GM19328 (cell line): ENCODE measurements around the gene MYADML2.
"Not testable (repeated sequence)": the region's sequence is repeated elsewhere in the genome, so short reads cannot be mapped to it uniquely, and the experiment has no call there.

Experiments used
- ATAC-seq: cut with Tn5 transposase; IDR thresholded peaks from one replicate; pipeline ENCODE4 v1.9.1; 2021; ENCODE audit warnings: mild to moderate bottlenecking, moderate library complexity; ENCODE audit not compliant: unreplicated experiment

MYADML2 gene

DNA sequence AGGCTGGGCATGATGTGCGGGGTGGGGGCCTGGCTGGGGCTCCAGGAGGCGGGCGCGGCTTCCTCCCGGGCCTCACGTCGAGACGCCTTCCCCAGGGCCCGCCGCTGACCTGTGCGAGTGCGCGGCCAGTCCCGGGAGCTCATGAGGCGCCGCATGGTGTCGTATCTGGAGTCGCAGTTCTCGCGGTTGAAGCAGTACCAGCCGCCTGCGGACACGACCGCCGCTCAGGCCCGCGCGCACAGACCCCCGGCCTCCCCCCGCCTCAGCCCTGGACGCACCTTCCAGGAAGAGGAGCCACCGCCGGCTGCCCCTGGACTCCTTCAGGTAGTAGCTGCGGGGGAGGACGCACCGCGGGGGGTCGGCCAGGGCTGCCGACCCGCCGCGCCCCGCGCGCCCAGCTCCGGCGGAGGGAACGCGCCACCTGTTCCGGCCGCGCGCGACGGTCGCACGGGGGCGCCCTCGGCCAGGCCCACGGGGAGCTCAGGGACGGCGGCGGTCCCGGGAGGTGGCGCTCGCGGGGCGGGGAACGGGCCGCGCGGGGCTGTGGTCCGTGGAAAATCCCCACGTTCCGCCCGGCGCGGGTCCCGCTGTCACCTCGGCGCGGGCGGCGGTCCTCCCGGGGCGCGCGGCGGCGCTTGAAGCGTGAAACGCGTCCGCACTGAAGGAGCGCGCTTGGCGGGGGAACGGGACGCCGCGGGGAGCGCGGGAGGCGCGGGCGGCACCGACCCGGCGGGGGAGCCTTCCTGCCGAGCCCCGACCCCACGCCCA lies 12.5 kb upstream of the MYADML2 start:
- ATAC-seq: no peak

DNA sequence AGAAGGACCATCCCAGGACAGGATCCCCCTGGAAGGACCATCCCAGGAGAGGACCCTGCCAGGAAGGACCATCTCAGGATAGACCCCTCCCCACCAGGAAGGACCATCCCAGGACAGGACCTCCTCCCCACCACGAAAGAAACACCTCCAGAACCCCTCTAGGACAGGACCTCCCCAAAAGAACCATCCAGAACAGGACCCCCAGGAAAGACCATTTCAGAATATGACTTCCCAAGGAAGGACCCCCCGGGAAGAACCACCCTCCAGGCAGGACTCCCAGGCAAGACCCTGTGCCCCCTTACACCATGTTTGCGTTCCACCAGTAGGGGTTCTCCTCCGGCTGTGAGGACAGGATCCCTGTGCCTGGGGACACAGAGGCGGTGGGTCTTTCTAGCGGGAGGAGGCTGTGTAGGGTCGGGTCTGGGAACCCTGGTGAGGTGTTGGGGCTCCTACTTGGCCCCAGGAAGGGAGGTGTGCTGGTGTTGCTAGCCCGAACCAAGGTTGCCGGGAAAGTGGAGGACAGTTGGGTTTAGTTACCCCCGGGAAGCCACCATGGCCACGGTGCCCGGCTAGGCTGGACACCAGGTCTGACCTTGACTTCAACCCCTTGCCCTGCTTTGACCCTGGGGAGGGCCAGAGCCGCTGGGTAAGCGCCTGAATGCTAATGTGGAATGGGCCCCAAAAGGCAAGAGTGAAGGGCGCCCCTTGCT lies 11.8 kb upstream of the MYADML2 start:
- no peak for ATAC-seq

DNA sequence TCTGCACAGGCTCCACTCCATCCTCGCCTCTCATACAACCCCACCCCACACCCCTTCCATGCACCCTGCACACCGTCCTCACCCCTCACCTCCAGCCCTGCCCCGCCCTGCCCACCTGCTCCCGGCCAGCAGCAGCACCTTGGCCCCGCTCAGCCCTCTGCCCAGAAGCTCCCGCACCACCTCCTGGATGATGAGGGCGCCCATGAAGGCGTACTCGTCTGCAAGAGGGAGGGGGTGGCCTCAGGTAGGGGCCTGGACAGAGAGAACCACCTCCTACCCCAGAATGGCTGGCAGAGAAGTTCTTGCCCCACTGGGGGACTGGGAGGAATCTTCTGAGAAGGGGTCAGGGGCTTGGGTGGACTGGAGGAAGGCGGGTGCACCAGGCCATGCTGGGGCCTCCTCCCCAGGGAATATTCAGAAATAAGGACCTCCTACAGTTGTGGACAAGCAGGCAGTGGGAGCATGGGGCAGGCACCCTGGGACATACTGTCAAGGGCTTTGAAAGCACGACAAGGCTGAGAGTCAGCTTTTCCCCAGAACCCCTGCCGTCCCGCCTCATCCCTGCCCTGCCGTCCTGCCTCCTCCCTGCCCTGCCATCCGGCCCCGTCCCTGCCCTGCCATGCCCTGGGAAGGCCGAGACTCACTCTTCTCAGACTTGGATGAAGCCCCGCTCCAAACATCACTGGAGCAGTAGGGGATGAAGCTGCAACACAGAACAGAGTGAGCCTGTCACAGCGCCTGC lies 10.8 kb upstream of the MYADML2 start:
- ATAC-seq: no peak

DNA sequence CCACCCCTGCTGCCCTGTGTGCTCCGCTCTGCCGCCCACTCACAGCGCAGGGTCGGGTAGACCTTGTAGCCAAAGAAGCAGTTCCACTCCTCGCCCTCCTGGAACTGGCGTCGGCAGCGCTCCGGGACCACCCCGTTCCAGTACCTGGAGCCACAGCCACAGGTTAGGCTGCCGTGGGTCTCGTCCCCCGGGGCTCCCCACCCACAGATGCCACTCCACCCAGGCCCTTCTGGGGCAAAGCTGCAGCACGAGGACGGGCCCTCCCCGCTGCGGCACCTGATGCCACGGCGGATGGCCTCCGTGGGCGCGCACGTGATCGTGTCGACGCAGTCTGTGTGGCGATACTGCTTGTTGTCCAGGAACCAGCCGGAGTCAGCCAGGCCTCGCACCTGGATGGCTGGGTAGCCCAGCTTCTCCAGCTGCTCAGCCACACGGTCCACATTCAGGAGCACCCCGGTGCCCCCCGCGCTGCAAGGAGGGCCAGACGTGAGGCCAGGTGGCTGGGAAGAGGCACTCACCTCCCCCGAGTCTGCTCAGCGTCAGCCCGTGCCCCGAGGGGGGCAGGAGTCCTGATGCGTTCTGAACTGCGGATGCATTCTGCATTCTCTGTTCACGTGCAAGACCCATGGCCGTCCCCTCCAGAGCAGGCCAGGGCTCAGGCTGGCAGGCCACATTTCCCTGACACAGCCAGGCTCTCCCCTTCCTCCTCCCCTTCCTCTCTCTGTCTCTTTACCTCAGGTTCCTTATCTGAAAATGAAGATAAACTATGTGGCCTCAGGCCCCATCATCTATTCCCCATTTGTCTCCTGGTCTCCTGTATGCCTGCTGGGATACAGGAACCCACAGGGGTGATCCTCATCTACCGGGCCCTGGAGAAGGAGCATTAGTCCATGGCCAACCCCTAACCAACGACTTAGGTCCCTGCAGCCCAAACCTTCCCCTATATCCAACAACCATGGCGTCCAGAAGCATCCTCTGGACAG lies 9.9 kb upstream of the MYADML2 start:
- ATAC-seq: no peak

DNA sequence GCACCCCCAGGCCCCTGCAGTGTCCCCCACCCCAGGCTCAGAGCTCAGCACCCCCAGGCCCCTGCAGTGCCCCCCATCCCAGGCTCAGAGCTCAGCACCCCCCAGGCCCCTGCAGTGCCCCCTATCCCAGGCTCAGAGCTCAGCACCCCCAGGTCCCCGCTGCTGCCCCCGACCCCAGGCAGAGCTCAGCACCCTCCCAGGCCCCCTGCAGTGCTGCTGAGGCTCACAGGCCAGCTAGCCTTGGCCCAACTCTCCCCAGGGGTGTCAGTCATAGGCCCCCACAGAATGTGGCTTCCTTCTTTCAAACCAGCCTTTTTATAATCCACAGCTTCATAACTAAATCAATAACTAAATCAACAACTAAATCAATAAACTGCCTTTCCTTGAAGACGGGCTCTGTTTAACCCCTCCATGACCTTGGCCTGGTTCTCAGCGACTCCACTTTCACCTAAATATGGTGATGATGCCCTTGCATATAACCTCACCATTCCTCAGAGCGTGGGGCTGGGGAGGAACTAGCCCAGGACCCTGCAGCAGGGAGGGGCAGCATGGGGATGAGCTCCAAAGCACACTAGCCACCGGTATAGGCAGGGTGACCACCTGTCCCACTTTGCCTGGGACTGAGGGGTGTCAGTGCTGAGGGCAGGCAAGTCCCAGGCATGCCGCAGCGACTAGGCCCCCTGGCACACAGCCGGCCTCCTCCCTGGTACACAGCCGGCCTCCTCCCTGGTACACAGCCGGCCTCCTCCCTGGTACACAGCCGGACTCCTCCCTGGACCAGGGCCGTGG lies 8.9 kb upstream of the MYADML2 start:
- no peak for ATAC-seq

DNA sequence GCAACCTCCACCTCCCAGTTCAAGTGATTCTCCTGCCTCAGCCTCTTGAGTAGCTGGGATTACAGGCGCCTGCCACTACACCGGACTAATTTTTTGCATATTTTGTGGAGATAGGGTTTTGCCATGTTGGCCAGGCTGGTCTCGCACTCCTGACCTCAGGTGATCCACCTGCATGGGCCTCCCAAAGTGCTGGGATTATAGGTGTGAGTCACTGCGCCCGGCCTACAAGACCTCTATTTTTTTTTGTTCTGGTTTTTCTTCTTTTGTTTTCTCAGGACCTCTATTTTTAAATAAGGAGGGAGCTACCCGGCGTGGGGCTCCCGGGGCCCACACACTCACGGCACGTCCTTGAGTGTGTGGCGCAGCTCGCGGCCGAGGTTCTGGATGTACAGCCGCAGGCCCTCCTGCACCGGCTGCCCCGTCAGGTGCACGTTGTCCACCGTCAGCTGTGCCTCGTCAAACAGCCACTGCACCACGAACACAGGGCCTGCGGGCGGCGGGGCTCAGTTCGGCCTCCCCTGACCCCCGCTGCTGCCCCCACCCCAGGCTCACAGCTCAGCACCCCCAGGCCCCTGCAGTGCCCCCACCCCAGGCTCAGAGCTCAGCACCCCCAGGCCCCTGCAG lies 8.1 kb upstream of the MYADML2 start:
- ATAC-seq: no peak

DNA sequence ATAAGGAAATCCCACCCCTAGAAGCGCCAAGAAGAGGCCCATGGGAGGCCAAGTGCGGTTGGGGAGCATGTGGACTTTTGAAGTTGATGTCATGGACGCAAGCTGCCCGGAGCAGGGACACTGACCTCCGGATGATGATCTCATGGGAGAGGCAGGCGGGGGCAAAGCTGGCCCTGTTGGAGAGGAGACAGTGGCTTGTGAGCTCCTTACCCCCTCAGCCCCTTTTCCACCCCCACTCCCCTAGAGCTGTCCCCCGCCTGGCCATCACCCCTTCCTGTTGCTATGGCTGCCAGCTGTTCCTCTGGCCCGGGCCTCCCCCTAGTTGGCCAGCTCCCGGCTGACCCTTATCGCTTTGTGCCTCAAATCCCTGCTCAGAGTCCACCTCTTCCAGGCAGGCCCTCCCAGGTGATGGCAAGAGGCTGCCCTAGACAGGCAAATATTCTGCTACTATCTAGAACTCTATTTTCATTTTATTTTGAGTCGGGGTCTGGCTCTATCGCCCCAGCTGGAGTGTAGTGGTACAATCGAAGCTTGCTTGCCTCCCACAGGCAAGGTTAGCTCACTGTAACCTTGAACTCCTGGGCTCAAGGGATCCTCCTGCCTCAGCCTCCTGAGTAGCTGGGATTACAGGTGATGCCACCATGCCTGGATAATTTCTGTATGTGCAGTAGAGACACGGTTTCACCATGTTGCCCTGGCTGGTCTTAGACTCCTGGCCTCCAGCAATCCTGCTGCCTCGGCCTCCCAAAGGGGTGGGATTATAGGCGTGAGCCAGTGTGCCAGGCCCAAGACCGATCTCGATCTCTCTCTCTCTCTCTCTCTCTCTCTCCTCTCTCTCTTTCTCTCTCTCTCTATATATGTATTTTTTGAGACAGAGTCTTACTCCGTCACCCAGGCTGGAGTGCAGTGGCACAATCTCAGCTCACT lies 7.4 kb upstream of the MYADML2 start:
- no peak for ATAC-seq

DNA sequence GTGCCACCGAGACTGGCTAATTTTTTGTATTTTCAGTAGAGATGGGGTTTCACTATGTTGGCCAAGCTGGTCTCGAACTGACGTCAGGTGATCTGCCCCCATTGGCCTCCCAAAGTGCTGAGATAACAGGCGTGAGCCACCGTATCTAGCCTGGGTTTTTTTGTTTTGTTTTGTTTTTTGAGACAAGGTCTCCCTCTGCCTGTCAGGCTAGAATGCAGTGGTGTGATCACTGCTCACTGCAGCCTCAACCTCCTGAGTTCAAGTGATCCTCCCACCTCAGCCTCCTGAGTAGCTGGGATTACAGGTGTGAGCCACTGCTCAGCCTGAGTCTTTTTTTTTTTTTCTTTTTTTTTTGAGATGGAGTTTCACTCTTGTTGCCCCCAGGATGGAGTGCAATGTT lies 6.4 kb upstream of the MYADML2 start:
- ATAC-seq: not testable (repeated sequence)

DNA sequence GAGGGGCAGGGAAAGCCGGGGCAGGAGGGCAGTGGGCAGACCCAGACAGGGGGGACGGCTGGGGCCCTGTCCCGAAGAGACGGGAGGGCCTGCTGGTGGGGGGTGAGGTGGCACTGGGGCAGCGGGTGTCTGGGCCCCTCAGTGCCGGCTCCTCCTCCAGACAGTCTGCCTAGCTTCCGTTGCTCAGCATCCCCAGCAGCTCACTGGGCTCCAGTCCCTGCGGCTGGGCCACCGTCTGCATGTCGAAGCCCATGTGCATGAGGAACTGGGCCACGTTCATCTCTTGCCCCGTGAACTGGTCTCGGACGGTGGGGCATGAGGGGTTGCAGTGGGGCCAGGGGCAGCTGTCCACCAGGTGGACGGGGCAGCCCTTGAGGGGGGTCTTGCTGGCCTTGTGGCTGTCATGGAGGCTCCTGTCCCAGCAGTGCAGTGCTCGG lies 5.8 kb upstream of the MYADML2 start:
- ATAC-seq: no peak

DNA sequence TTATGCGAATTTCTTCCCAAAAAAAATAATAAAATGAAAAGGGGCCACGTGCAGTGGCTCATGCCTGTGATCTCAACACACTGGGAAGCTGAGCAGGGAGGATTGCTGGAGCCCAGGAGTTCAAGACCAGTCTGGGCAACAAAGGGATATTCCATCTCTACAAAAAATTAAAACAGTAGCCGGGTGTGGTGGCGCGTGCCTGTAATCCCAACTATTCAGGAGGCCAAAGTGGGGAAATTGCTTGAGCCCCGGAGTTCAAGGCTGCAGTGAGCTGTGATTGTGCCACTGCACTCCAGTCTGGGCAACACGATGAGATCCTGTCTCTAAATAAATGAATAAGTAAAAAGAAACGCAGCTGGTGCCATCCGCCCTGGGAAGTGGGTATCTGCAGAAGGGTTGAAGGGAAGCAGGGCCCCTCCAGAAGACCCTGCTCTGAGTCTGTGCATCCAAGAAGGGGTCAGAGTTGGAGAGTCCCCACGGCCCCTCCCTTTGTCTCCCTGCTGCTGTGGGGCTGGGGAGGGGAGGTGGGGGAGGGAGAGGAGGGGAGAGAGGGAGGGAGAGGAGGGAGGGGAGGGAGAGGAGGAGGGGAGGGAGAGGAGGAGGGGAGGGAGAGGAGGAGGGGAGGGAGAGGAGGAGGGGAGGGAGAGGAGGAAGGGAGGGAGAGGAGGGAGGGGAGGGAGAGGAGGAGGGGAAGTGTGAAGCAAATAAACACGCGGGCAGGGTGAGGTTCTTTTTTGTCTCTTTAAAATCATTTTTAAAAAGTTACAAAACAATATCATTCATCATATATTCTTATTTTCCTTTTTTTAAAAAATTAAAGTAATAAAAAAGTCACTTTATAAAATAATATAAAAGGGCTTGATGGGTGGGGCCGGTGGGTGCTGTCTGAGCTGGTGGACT lies 5.0 kb upstream of the MYADML2 start:
- no peak for ATAC-seq

DNA sequence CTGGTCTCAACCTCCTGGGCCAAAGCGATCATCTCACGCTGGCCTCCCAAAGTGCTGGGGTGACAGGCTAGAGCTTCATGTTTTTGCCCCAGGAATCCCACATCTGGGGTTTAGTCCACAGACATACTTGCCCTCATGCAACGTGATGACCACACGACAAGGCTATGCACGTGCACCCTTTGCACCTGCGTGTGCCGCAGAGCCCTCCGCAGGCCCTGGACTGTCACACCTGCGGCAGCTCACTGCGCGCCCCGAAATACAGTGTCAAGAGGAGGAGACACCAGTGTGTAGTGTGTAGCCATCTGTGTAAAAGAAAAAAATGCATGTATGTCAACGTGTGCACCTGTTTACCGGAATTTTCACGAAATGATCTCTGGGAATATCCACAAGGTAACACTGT lies 3.5 kb upstream of the MYADML2 start:
- ATAC-seq: no peak

DNA sequence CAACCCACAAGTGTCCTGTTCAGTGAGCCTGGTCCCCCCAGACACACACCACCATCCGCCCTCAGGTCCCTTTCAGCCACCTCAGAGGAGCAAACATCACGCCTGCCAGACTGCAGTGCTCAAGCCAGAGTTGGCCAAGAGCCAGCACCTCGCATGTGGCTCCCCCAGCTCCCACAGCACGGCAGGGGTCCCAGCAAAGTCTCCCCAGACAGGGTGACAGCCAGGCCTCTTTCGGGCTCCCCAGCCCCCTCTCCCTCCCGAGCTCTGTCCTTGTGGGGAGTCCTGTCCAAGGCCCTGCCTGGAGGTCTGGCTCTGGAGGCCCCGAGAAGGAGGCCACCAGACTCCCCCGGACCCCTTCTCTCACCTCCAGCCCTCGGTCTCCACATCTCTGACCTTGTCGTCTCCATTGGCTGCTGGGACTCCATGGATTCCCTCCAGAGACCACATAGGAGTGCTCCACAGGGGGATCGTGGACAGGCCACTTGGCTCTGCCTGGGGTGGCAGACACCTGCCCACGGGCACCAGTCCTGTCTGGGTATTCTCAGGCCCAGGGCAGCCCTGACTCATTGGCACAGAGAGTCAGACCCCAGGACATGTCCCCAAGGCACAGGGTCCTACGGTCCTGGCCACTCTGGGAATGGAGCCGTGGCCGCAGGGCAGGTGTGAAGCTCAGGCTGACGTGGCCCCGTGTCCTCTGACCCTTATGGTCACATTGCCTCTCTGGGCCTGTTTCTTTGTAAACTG lies 1.8 kb upstream of the MYADML2 start:
- ATAC-seq: no peak

DNA sequence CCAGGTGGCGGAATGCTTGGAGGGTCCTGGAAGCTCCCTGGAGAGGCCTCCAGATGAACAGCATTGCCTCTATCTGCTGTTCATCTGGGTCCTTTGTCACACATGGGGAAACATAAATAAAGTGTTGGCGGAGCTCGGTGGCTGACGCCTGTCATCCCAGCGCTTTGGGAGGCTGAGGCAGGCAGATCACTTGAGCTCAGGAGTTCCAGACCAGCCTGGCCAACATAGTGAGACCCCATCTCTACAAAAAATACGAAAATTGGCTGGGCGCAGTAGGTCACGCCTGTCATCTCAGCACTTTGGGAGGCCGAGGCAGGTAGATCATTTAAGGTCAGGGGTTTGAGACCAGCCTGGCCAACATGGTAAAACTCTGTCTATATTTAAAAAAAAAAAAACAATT lies 2.2 kb downstream of the MYADML2 start:
- ATAC-seq: no peak

DNA sequence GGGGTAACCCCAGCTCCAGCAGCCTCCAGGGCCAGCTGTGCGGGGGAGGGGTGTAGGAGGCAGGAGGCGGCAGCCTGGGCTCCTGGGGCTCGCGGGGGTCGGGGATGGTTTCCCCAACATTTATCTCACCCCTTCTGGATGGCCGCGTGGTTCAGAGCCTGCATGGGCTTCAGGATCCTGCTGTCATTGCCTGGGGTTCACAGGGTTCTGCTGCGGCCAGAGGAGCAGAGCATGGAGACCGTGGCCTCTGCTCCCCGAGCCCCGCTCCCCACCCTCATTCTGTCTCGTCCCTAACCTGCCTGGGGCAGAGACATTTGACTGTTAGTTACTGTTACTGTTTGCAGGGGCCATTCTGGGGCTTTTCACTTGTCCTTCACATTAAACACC lies 4.9 kb downstream of the MYADML2 start:
- no peak for ATAC-seq

DNA sequence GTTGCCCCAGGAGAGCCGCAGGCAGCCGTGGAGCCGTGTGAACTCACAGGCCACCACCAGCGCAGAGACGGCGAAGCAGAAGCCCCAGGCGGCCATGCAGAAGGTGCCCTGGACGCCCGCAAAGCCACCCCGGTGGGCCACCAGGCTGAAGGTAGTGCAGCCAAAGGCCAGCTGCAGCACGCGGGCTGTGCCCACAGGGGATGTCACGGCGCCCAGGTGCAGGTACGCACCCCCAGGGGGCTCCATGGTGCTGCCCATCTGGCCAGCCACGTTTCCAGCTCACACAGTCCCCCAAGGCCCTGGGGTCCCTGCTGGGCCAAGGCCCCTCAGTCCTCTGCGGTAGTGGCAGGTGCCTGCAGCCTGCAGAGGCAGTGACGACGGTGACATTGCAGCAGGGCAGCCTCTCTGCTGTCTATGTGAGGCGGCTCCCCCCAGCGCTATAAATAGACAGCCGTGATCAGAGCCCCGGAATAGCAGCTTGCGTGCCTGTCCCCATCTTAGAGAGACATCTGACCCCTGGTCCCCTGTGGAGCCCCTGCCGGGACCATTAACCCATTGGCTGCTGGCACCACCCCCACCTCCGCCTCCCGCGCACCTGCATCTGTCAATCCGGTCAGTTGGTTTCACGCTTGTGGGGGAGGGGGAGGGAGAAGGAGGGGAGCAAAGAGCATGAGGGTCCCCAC lies 5.4 kb downstream of the MYADML2 start:
- no peak for ATAC-seq
